Mammary epithelial cell (primary cell): Measurements from ENCODE around the gene MAN1A2.

Experiments used
- EZH2 ChIP-seq: IDR thresholded peaks from 2 replicates; pipeline ENCODE4 v1.6.1; 2012; ENCODE audit warnings: low read length, inconsistent platforms, borderline replicate concordance
- TF ChIP-seq, protein P1 (sequence below), 2 donors: IDR thresholded peaks in 1 of 2; conservative IDR thresholded peaks in 1 of 2; 2 replicates each; pipeline ENCODE4 v1.5.1; 2011 to 2012; ENCODE audit warnings: inconsistent platforms in 2 of 2, low read length in 2 of 2, mild to moderate bottlenecking in 2 of 2, control low read depth in 1 of 2, low read depth in 1 of 2; ENCODE audit not compliant: insufficient read depth in 1 of 2; ENCODE audit errors: extremely low read depth in 1 of 2

- TF ChIP-seq, protein P1, sequence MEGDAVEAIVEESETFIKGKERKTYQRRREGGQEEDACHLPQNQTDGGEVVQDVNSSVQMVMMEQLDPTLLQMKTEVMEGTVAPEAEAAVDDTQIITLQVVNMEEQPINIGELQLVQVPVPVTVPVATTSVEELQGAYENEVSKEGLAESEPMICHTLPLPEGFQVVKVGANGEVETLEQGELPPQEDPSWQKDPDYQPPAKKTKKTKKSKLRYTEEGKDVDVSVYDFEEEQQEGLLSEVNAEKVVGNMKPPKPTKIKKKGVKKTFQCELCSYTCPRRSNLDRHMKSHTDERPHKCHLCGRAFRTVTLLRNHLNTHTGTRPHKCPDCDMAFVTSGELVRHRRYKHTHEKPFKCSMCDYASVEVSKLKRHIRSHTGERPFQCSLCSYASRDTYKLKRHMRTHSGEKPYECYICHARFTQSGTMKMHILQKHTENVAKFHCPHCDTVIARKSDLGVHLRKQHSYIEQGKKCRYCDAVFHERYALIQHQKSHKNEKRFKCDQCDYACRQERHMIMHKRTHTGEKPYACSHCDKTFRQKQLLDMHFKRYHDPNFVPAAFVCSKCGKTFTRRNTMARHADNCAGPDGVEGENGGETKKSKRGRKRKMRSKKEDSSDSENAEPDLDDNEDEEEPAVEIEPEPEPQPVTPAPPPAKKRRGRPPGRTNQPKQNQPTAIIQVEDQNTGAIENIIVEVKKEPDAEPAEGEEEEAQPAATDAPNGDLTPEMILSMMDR (conservative IDR thresholded peaks at IDR 0.05 in 1 of 2, IDR thresholded peaks at IDR 0.05 in 1 of 2; ENCODE audit: extremely low read depth in 1 of 2, insufficient read depth in 1 of 2, low read depth in 1 of 2, low read length in 2 of 2), result no peak
- TF ChIP-seq EZH2, result no peak
Observed at GRCh38 chr1:117493906-117494305, 126.7 kb downstream of the MAN1A2 start.
